HepG2 (cell line): Measurements from ENCODE around the gene IQGAP2. TPM values are rescaled to one million over a fixed set of nuclear protein-coding genes. Genes with fewer than 3 reads are reported as not detected.

Experiments used
- ATAC-seq: fragments of 200-7000 bp; cut with Tn5 transposase; 3 replicates; pipeline ENCODE4 v1.9.1; 2020; ENCODE audit warnings: mild to moderate bottlenecking, moderate library complexity
- BruUV-seq: library from RNA; stranded (reverse); fragments of 400-500 nt; replicated peaks from 2 replicates; lab custom pipeline; 2021; lab: Mats Ljungman, UMichigan
- CTCF ChIA-PET: fragments of 300-600 bp; formaldehyde crosslinking; extraction: SDS; loops from one replicate; lab custom pipeline; 2021; ENCODE audit warnings: low total read pairs, inconsistent platforms, low intra/inter-chr PET ratio; lab: Yijun Ruan, JAX
- POLR2A ChIA-PET: fragments of 350-600 bp; sonication (Branson Sonifier 250); formaldehyde crosslinking; loops from one replicate; lab custom pipeline; 2020; ENCODE audit warnings: antibody characterized with exemption, inconsistent platforms; lab: Yijun Ruan, JAX
- DNase-seq: peaks from one replicate; pipeline ENCODE4 v3.0.0-alpha.2; 2015; ENCODE audit warnings: low spot score
- FAIRE-seq: peaks from 3 replicates; lab custom pipeline; 2011; peaks lifted over from hg19 to GRCh38; lab: Jason Lieb, UNC
- H2AFZ ChIP-seq: one replicate; pipeline ENCODE4 v1.6.1; 2011; ENCODE audit warnings: low read length, inconsistent platforms
- H3K27ac ChIP-seq: fragments of 300-600 bp; 3 replicates; pipeline ENCODE4 v1.8.0; 2011; ENCODE audit warnings: mixed run types, mild to moderate bottlenecking, mixed read lengths, low read length, inconsistent platforms; ENCODE audit not compliant: insufficient read depth; ENCODE audit errors: extremely low read length
- H3K27me3 ChIP-seq, 2 experiments: fragments of 200-600 bp in 1 of 2; 2 replicates in 1 of 2; 3 replicates in 1 of 2; pipeline versions ENCODE4 v1.6.0 to v1.8.0; 2011; ENCODE audit warnings: low read length in 2 of 2, mild to moderate bottlenecking in 2 of 2, moderate library complexity in 2 of 2, inconsistent platforms in 1 of 2; ENCODE audit not compliant: insufficient read depth in 2 of 2, control insufficient read depth in 1 of 2
- H3K36me3 ChIP-seq, 2 experiments: fragments of 200-600 bp in 1 of 2; replicated peaks in 1 of 2; 2 replicates in 1 of 2; 3 replicates in 1 of 2; pipeline versions ENCODE4 v1.5.1 to v1.8.0; 2011; ENCODE audit warnings: low read length in 2 of 2, inconsistent platforms in 1 of 2; ENCODE audit not compliant: insufficient read depth in 2 of 2, control insufficient read depth in 1 of 2
- H3K4me1 ChIP-seq: 2 replicates; pipeline ENCODE4 v1.5.1; 2012; ENCODE audit warnings: low read length, inconsistent platforms; ENCODE audit not compliant: insufficient read depth
- H3K4me2 ChIP-seq: 2 replicates; pipeline ENCODE4 v1.6.0; 2011; ENCODE audit warnings: low read depth, low read length, inconsistent platforms
- H3K4me3 ChIP-seq, 3 experiments: fragments of 200-600 bp in 1 of 3; sonication (generic), shearing (Covaris generic) in 1 of 3; replicated peaks in 1 of 3; 2 replicates each; pipeline ENCODE4 v1.5.1; 2011 to 2016; ENCODE audit warnings: low read length in 3 of 3, inconsistent platforms in 2 of 3, low read depth in 2 of 3, mild to moderate bottlenecking in 2 of 3, control low read depth in 1 of 3, mixed read lengths in 1 of 3; ENCODE audit not compliant: insufficient read depth in 1 of 3
- H3K79me2 ChIP-seq: one replicate; pipeline ENCODE4 v1.6.1; 2011; ENCODE audit warnings: low read length, inconsistent platforms; ENCODE audit not compliant: insufficient read depth
- H3K9ac ChIP-seq: 2 replicates; pipeline ENCODE4 v1.6.0; 2011; ENCODE audit warnings: mild to moderate bottlenecking, low read depth, low read length, inconsistent platforms; ENCODE audit not compliant: insufficient read depth
- H3K9me3 ChIP-seq: 2 replicates; pipeline ENCODE4 v1.5.1; 2012; ENCODE audit warnings: mild to moderate bottlenecking, low read length
- H4K20me1 ChIP-seq: 2 replicates; pipeline ENCODE4 v1.6.0; 2011; ENCODE audit warnings: inconsistent platforms, mild to moderate bottlenecking, low read length, moderate library complexity; ENCODE audit not compliant: insufficient read depth
- CENPX ChIP-seq: sonication (generic); formaldehyde crosslinking; IDR thresholded peaks from 2 replicates; pipeline ENCODE4 v1.9.0; 2021; ENCODE audit warnings: mild to moderate bottlenecking, missing genetic modification reagents, moderate library complexity
- EHMT2 ChIP-seq: fragments of 200-600 bp; sonication (generic); IDR thresholded peaks from 2 replicates; pipeline ENCODE4 v1.7.0; 2017; ENCODE audit warnings: antibody characterized with exemption, low read depth, low read length, borderline replicate concordance
- HNF1A ChIP-seq, 2 experiments: sonication (generic) in 1 of 2; formaldehyde crosslinking in 1 of 2; IDR thresholded peaks; 2 replicates each; pipeline versions ENCODE4 v1.4.0 to v1.6.1; 2016 to 2020; ENCODE audit warnings: borderline replicate concordance in 1 of 2, low read depth in 1 of 2, mild to moderate bottlenecking in 1 of 2, missing genetic modification reagents in 1 of 2
- NR2F1 ChIP-seq, 2 experiments: fragments of 450-650 bp in 1 of 2; formaldehyde crosslinking in 1 of 2; IDR thresholded peaks; 2 replicates each; pipeline versions ENCODE4 v1.5.0 to v1.6.1; 2016 to 2020; ENCODE audit warnings: mild to moderate bottlenecking in 1 of 2, missing compliant biosample characterization in 1 of 2, missing genetic modification reagents in 1 of 2, moderate library complexity in 1 of 2
- REPIN1 ChIP-seq: sonication (generic); formaldehyde crosslinking; IDR thresholded peaks from 2 replicates; pipeline ENCODE4 v1.8.0; 2022; ENCODE audit warnings: missing genetic modification reagents, low read depth, mild to moderate bottlenecking, borderline replicate concordance
- SMAD1 ChIP-seq: sonication (generic); formaldehyde crosslinking; IDR thresholded peaks from 2 replicates; pipeline ENCODE4 v1.4.0; 2020; ENCODE audit warnings: missing genetic modification reagents, low read depth, mild to moderate bottlenecking, borderline replicate concordance
- U2AF1 ChIP-seq: fragments of 200-400 bp; formaldehyde crosslinking; optimal IDR thresholded peaks from 2 replicates; pipeline ENCODE3; 2017; ENCODE audit warnings: mild to moderate bottlenecking, low read depth, low read length
- ZFP82 ChIP-seq: sonication (generic); formaldehyde crosslinking; IDR thresholded peaks from 2 replicates; pipeline ENCODE4 v1.5.1; 2020; ENCODE audit warnings: mild to moderate bottlenecking, missing genetic modification reagents, borderline replicate concordance
- ZNF142 ChIP-seq: sonication (generic); formaldehyde crosslinking; IDR thresholded peaks from 2 replicates; pipeline ENCODE4 v1.4.0; 2020; ENCODE audit warnings: missing genetic modification reagents
- ZNF333 ChIP-seq: sonication (generic); formaldehyde crosslinking; IDR thresholded peaks from 2 replicates; pipeline ENCODE4 v1.4.0; 2020; ENCODE audit warnings: mild to moderate bottlenecking, missing genetic modification reagents, borderline replicate concordance
- ZNF44 ChIP-seq: sonication (generic); formaldehyde crosslinking; IDR thresholded peaks from 2 replicates; pipeline ENCODE4 v1.5.1; 2020; ENCODE audit warnings: mild to moderate bottlenecking, missing genetic modification reagents
- ZSCAN21 ChIP-seq: sonication (generic); formaldehyde crosslinking; IDR thresholded peaks from 2 replicates; pipeline ENCODE4 v1.8.0; 2022; ENCODE audit warnings: mild to moderate bottlenecking, missing genetic modification reagents, moderate library complexity, borderline replicate concordance
- ZSCAN9 ChIP-seq: IDR thresholded peaks from 2 replicates; pipeline ENCODE4 v1.6.1; 2016; ENCODE audit warnings: borderline replicate concordance
- WGBS: methylation state at CpG from one replicate; pipeline ENCODE4 v1.1.6; 2017; ENCODE audit warnings: low lambda C conversion rate; 5-methylcytosine and 5-hydroxymethylcytosine counted together
- in situ Hi-C: cut with HindIII; loops from 2 replicates; pipeline ENCODE4 v1.10.0; 2017; ENCODE audit warnings: low pct_unique_long_range_greater_than_20kb; ENCODE audit not compliant: extremely low pct_ligation_motif_present
- intact Hi-C: fragments of 100-400 bp; cut with micrococcal nuclease; formaldehyde crosslinking; loops from one replicate; pipeline ENCODE4 v1.10.0; 2022; ENCODE audit not compliant: unreplicated experiment
- polyA plus RNA-seq, 8 experiments: library from polyadenylated mRNA; depleted of rRNA in 3 of 8; stranded (reverse) in 7 of 8; unstranded in 1 of 8; fragments of >200 nt; fragmentation: Illumina TruSeq in 4 of 8; extraction: Trizol in 4 of 8; gene quantifications; 2 replicates each; pipeline versions ENCODE4 v1.2.1 to v1.2.3, GENCODE V29; 2011 to 2016; ENCODE audit warnings: low read depth in 4 of 8, missing spikeins in 1 of 8, mixed read lengths in 1 of 8; ENCODE audit not compliant: insufficient read depth in 1 of 8
- total RNA-seq, 5 experiments: library from RNA; depleted of rRNA; stranded (reverse); fragments of >200 nt; fragmentation: Illumina TruSeq; extraction: Trizol; gene quantifications; 2 replicates each; pipeline ENCODE4 v1.2.3, GENCODE V29; 2016; ENCODE audit warnings: low read depth in 1 of 5

The IQGAP2 gene
- total and polyA plus RNA-seq, 2 of the 13 experiments (the other 11 are each of a cell fraction or from before 2014, with no cell fraction given), result 35.2 to 83.3 TPM

GRCh38 chr5:76443066-76443800 is 40.1 kb downstream of the IQGAP2 start:
- POLR2A ChIA-PET, result interaction anchor here (0.6 kb wide), 1 partner anchor 17 kb away, joined by 3 read pairs; no protein-coding TSS in a partner anchor
- no peak for ATAC-seq
- H2AFZ ChIP-seq, result no peak overlapping the region
- no peak overlapping the region for H3K27ac ChIP-seq
- H3K4me3 ChIP-seq, result no peak overlapping the region
- H3K9ac ChIP-seq, result no peak overlapping the region
- H3K9me3 ChIP-seq, result 0 out of 2 replicates have a peak, but pooled peaks cover 4% of the 10 kb centered on the region
- DNase-seq, result no peak
- no peak for FAIRE-seq
- in situ Hi-C loops (no loop called here), intact Hi-C loops (no loop called here)
- WGBS, result 92% methylated on average over 4 of the region's 4 CpGs
- H3K79me2 ChIP-seq, result peaks cover 54% of the 10 kb centered on the region
- H3K4me1 ChIP-seq, result peaks cover 16% of the 10 kb centered on the region
- CTCF ChIA-PET, result no interaction called here
- no TSS peak for BruUV-seq
- peaks cover 1 to 21% of the 10 kb centered on the region in 2 experiments; a peak in 3 of 5 replicates for H3K36me3 ChIP-seq
- peaks cover 4% of the 10 kb centered on the region; the same call in 1 of the 2 replicates for H4K20me1 ChIP-seq
- H3K4me2 ChIP-seq, result no peak overlapping the region
- H3K27me3 ChIP-seq, result no peaks in the 10 kb centered on the region
- TF ChIP-seq ZNF142 (CRISPR knock-in tag) (no peak), NR2F1 (CRISPR knock-in tag; IDR thresholded peaks at IDR 0.05) (no peak), SMAD1 (no peak), EHMT2 (no peak), ZSCAN9 (no peak), ZFP82 (CRISPR knock-in tag) (no peak), HNF1A (IDR thresholded peaks at IDR 0.05; ENCODE audit: low read depth) (no peak), HNF1A (CRISPR knock-in tag; IDR thresholded peaks at IDR 0.05; ENCODE audit: borderline replicate concordance) (no peak), REPIN1 (CRISPR knock-in tag) (no peak), U2AF1 (no peak), ZNF333 (CRISPR knock-in tag) (no peak), CENPX (CRISPR knock-in tag) (no peak), ZNF44 (no peak), ZSCAN21 (CRISPR knock-in tag) (no peak)
